Measurements from ENCODE around the gene CARD10. TPM values are rescaled to one million over a fixed set of nuclear protein-coding genes. Genes with fewer than 3 reads are reported as not detected.

The CARD10 gene
- 0.10 TPM for total RNA-seq (2013)
- polyA plus RNA-seq (under 1 TPM in 1 of 3 donors, not detected in 2; 0.03 TPM), polyA minus RNA-seq (not detected in 2 replicates), total RNA-seq (0.04 to 1.7 (median 0.20) reads per million in 11 experiments)

DNA sequence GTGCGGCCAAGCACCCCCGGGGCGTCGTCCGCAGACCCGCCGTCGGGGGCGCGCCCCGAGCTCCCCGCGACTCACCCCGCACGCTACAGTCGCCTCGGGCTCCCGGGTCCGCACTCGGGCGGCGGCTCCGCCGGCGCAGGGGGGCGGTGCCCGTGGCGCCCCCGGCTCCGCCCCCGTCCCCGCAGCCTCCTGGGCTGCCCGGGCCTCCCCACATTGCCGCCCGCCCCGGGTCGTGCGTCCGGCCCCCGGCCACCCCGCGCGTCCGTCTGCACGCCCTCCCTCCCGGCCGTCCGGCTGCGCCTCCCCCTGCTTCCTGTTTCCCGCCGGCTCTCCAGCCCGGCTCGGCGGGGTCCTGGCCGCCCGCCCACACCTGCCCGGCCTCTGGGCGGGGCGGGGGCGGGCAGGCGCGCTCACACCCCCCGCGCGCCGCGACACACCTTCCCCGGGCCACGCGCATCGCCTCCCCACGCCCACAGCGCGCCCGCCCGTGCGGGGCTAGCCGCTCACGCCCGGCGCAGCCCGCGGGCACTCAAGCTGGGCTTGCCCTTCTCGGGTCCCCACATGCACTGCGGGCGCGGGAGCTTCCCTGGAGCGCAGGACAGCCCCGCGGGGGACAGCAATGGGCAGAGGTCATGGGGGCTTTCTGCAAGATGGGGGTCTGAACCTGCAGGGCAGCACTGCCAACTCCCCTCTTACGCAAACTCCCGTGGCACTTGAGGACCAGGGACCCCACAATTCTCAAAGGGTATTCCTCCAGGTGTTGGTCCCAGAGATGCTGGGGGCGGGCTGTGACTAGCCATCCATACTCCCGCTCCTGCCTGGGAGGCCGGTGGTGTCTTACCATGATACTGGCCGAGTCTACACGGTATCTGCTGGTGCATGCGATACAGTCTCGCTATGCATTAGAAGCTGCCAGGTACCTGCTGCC, at the start of gene CARD10:
Gene CARD10, minus strand, starts transcription at position 148 of the 928 bp plus-strand sequence. CDS start 215 bp downstream, outside the sequence.
- Histone ChIP-seq H4K20me1 (ENCODE audit: insufficient read depth, low read length) (no peaks in the 10 kb centered on the region), H3K4me2 (replicated peaks; ENCODE audit: extremely low read depth, low read length, poor library complexity, severe bottlenecking) (peak within 1 kb of the TSS; percentile 71), H3K27me3 (ENCODE audit: control insufficient read depth in 2 of 2, insufficient read depth in 2 of 2, low read length in 2 of 2) (peaks cover 16 to 46% of the 10 kb centered on the region in 2 donors), H3K4me1 (ENCODE audit: control insufficient read depth in 1 of 2, insufficient read depth in 2 of 2, low read length in 2 of 2) (peaks cover 4 to 12% of the 10 kb centered on the region in 2 donors), H3K36me3 (replicated peaks in 1 of 2; ENCODE audit: control insufficient read depth in 1 of 2, insufficient read depth in 2 of 2, low read length in 2 of 2) (no peaks in the 10 kb centered on the region), H3K9me3 (replicated peaks in 1 of 2; ENCODE audit: control insufficient read depth in 1 of 2, insufficient read depth in 1 of 2, low read length in 2 of 2) (peaks cover 0 to 6% of the 10 kb centered on the region in 2 donors), H3K9ac (ENCODE audit: insufficient read depth, low read length, poor library complexity, severe bottlenecking) (no peak within 1 kb of the TSS), H3K4me3 (replicated peaks in 1 of 3; ENCODE audit: low read depth in 2 of 3, low read length in 3 of 3) (peak within 1 kb of the TSS in 1 of 3 experiments; percentile 58), H2AFZ (ENCODE audit: insufficient read depth, low read depth, low read length, poor library complexity, severe bottlenecking) (no peak within 1 kb of the TSS), H3K27ac (ENCODE audit: low read depth in 1 of 2, low read length in 2 of 2) (no peak within 1 kb of the TSS), H3K79me2 (ENCODE audit: insufficient read depth, low read length) (no peaks in the 10 kb centered on the region)
- no peak for TF ChIP-seq CTCF (IDR thresholded peaks at IDR 0.05)
- peaks cover 9% of the 10 kb centered on the region for H3K4me1 Mint-ChIP-seq
- H3K27me3 Mint-ChIP-seq (ENCODE audit: low read depth in 3 of 3), result peaks cover 47 to 59% (median 53%) of the 10 kb centered on the region in 3 donors
- WGBS (ENCODE audit: insufficient coverage), result 7% methylated on average over 99 of the region's 99 CpGs
- H3K9me3 Mint-ChIP-seq, result peaks cover 3 to 16% (median 6%) of the 10 kb centered on the region in 7 donors
- H3K36me3 Mint-ChIP-seq, result peaks cover 0 to 2% of the 10 kb centered on the region in 2 donors
- peak within 1 kb of the TSS; percentile 57 to 82 for H3K4me3 Mint-ChIP-seq
- no peak for DNase-seq
- peak within 1 kb of the TSS in 1 of 7 donors; percentile 33 for H3K27ac Mint-ChIP-seq
- intact Hi-C loops (cut with micrococcal nuclease), result no loop called here

- Mint-ChIP-seq H3K4me3 (peak overlapping the region in 1 of 2 donors; percentile 15), H3K27ac (peak overlapping the region in 1 of 7 donors; percentile 61), H3K9me3 (peaks cover 0 to 2% (median 0%) of the 10 kb centered on the region in 7 donors), H3K36me3 (peaks cover 51 to 79% of the 10 kb centered on the region in 2 donors), H3K4me1 (peaks cover 56% of the 10 kb centered on the region), H3K27me3 (ENCODE audit: low read depth in 3 of 3) (peaks cover 9 to 23% (median 21%) of the 10 kb centered on the region in 3 donors)
- no peaks in the 10 kb centered on the region for H3K9me3 ChIP-seq (replicated peaks in 1 of 2; ENCODE audit: control insufficient read depth in 1 of 2, insufficient read depth in 1 of 2, low read length in 2 of 2)
- no peak overlapping the region for H3K4me2 ChIP-seq (replicated peaks; ENCODE audit: extremely low read depth, low read length, poor library complexity, severe bottlenecking)
- peaks cover 18% of the 10 kb centered on the region for H3K79me2 ChIP-seq (ENCODE audit: insufficient read depth, low read length)
- 99% methylated on average over 10 of the region's 14 CpGs for WGBS (ENCODE audit: insufficient coverage)
- H4K20me1 ChIP-seq (ENCODE audit: insufficient read depth, low read length), result peaks cover 85% of the 10 kb centered on the region
- peaks cover 38 to 50% of the 10 kb centered on the region in 2 donors for H3K36me3 ChIP-seq (replicated peaks in 1 of 2; ENCODE audit: control insufficient read depth in 1 of 2, insufficient read depth in 2 of 2, low read length in 2 of 2)
- DNase-seq, result no peak
- H3K27ac ChIP-seq (ENCODE audit: low read depth in 1 of 2, low read length in 2 of 2), result no peak overlapping the region
- no peak overlapping the region for H3K9ac ChIP-seq (ENCODE audit: insufficient read depth, low read length, poor library complexity, severe bottlenecking)
- no peak overlapping the region for H3K4me3 ChIP-seq (replicated peaks in 1 of 3; ENCODE audit: low read depth in 2 of 3, low read length in 3 of 3)
- no peak for TF ChIP-seq CTCF (IDR thresholded peaks at IDR 0.05)
- H2AFZ ChIP-seq (ENCODE audit: insufficient read depth, low read depth, low read length, poor library complexity, severe bottlenecking), result no peak overlapping the region
- H3K4me1 ChIP-seq (ENCODE audit: control insufficient read depth in 1 of 2, insufficient read depth in 2 of 2, low read length in 2 of 2), result peaks cover 48 to 83% of the 10 kb centered on the region in 2 donors
- intact Hi-C loops (cut with micrococcal nuclease), result no loop called here
- H3K27me3 ChIP-seq (ENCODE audit: control insufficient read depth in 2 of 2, insufficient read depth in 2 of 2, low read length in 2 of 2), result peaks cover 0 to 6% of the 10 kb centered on the region in 2 donors
Measured at GRCh38 chr22:37568448-37569008, 49.3 kb upstream of the CARD10 start.
